HG03354 (cell line): Measurements from ENCODE around the gene NFIA.

ENCODE experiments used
- ATAC-seq: cut with Tn5 transposase; IDR thresholded peaks from one replicate; pipeline ENCODE4 v1.9.1; 2021; ENCODE audit warnings: mild to moderate bottlenecking; ENCODE audit not compliant: unreplicated experiment, poor library complexity, severe bottlenecking

The NFIA gene

DNA sequence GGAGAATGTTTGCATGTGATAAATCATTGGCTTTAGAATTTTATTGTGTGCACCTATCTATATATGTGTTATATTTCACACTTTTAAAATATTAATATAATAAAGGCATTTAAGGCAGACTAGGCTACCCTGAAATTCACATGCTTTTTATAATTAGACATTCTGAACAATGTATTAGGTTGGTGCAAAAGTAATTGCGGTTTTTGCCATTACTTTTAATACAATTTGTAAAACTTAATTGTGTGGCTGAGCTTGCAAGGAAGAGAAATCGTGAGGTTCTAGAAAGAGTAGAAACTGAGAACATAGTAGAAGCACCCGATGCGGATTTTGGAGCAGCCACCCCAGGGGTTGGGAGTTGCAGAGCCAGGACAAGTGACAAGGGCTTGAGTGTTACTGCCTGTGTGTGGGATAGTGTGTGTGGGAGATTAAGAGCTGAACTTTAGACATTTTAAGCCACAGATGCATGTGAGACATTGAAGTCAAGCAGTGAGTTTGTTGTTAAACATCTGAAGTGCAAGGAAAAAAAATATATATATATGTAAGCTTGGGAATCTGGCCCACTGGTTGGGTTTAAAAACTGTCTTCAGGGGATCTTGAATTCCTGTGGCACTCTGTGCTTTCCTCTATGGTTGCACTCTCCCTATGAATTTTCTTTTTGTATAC, 398.0 kb downstream of the NFIA start:
- ATAC-seq, result no peak

GRCh38 chr1:61481315-61481715, 399.0 kb downstream of the NFIA start:
- ATAC-seq, result no peak

DNA sequence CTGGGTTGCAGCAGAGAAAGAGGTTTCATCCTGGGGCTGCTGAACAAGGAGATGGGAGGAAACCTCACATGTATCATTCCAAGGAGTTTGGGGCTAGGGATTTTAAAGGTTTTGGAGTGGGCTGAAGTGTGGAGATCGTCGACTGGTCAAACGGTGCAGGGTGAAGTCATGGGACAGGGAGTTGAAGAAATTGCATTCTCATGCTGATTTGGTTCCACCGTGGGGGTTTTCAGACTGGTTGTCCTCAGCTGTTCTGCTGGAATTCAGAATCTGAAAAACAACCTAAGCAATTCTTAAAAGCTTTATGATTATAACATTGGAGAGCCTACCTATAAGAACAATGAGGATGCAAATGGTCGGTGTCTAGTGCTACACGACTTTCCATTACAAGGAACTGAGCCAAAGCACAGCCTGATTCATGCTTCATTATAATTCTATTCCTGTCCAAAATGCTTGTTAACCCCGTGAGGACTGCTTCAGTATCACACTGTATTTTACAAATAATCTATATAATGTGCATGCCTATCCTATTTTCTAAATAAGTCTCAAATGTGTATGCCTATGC, 399.9 kb downstream of the NFIA start:
- ATAC-seq, result no peak

DNA sequence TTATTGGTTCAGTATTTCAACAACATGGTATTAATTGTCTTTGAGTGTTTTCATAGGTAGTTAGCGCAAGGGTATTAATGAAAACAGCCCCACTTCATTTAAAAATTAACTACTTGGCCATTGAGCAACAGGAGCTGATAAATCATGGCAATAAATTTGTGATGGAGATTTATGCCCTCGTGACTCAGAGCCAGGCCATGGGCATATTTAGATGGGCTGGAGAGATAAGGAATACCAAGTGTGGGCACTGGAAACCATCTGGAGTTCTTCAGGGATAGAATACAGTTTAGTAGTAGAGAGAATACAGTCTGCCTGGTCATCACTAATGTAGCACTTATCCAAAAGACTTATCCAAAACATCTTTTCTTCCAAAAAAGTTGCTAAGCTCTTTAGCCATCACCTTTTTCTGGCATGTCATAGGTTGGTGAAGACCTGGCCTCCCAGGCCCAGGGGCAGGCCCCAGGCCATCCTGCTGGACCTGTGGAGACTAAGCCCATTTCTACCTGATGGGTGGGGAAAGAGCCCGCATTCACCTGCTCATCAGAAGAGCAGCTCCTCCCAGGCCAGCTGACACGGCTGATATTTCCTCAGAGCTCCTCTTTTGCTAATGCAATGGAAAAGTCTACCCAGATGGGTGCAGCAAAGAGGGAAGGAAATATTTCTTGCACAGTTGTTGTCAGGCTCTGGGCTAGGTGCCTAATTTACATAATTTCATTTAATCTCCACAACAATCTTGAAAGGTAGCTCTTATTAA, 404.6 kb downstream of the NFIA start:
- no peak for ATAC-seq

- ATAC-seq, result no peak
Measured at GRCh38 chr1:61487801-61488200, 405.4 kb downstream of the NFIA start.

DNA sequence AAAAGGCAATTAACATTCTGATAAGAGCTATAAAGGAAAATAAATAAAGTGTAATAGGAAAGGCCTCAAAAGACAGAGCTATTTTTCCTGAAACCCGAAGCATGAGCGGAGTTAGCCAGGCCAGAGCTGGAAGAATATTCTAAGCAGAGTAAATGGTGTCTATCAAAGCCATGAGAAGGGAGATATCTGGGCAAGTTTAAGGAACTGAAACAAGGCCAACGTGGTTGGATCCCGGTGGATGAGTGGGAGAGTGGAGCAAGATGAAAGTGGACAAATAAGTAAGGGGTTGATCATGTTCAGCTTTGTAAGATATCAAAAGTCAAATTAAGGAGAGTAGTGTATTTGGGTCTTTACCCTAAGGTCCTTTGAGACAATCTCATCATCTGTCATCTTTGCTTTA, 408.6 kb downstream of the NFIA start:
- no peak for ATAC-seq

DNA sequence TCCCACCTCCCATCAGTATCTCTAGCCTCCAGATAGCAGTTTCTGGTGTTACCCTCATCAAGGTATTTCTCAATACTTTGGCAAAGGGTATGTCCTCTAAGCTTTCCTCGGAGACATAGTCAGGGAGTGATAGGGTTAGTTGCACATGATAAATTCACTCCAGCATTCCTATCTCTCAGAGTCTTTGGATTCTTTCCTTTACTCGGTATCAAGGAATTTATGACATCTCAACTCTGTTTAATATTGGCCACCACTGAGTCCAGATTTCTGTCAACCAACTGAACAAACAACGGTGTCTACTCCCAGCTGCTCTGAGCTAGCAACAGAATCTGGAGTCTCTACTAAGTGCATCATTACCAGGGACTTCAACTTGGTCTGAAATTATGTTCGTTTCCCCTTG, 409.1 kb downstream of the NFIA start:
- no peak for ATAC-seq

DNA sequence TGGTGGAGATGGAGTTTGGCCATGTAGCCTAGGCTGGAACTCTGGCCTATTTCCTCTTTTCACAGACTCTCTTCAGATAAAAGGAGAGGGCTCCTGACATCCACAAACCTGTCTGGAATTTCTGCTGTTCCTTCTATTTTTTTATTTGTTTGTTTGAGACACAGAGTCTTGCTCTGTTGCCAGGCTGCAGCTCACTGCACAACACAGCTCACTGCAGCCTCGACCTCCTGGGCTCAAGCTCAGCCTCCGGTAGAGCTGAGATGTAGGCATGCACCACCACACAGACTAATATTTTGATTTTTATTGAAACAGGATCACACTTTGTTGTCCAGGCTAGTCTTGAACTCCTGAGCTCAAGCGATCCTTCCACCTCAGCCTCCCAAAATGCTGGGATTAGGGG, 411.6 kb downstream of the NFIA start:
- no peak for ATAC-seq

- ATAC-seq, result no peak
Measured at GRCh38 chr1:61496501-61496900, 414.1 kb downstream of the NFIA start.

DNA sequence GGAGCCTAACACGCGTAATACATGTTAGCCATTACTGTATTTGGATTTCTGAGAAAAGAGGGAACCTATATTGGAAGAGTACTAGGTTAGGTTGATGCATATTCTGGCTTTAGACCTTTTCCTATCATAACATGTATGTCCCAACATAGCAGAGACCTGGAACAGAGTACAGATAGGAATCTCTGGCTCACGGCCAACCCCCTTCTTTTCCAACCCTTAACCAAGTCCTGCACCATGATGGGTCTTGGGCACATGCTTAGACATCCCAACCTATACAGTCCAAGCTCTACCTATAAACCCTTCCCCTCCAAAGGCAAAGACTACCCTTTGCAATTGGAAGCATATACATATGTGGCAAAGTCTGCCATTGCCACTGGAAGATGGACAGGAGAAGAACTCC, 414.7 kb downstream of the NFIA start:
- ATAC-seq, result no peak

GRCh38 chr1:61498342-61498741, 416.0 kb downstream of the NFIA start:
- ATAC-seq, result no peak

DNA sequence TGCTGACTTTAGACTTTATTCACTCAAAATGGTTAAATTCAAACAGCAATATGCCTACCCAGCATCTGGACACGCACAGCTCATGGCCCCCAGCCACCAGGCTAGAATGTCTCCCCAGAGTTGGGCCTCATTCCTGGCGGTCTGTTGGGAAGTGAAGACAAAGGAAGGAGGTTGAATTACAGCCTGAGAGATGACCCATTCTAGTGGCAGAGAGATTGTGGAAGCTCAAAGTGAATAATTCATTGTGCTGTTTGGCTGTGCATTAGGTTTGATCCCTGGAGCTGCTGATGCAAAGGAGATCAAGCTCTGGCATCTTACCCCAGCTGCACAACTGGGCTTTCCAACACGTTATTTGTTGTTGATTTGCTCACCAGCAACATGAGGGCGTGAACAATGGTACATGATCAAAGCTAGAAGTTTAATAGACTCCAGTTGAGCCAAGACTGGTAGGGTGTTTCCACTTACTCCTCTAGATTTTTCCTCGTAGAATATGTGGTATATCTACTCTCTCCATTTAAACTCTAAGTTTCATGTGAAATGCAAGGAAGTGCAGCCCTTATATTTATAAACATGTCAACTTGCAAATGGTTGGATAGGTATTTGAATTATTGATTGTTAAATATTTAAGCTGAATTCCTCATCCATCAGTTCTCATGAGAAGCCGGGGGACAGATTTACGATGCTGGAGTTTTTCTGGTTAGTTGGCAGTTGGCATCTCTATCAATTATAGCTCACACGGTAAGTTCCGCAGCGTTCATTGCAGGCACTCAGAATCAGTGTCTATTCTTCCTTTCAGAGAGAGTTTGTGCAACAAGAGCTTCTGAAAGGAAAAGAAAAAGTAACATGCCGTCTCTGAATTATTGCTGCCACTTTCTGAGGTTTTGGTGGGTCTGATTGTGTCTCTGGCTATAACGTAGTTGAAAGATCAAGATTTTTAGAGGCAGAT, 419.9 kb downstream of the NFIA start:
- ATAC-seq, result no peak

DNA sequence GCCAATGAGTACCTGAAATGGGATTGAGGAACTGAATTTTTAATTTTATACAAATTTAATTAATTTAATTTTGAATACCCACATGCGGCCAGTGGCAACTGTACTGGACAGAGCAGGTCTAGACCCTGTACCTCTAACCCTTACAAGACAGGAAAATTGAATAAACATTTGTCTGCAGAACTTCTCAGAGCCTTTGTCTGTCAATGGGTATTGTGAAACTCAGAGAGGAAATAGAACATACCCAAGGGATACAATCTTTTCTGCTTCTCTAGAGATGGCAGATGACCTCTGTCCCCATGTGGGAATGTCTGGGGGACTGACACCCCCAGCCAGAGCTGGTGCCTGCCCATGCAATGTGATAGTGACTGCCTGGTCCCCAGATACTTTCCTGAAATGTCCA, 421.9 kb downstream of the NFIA start:
- no peak for ATAC-seq

DNA sequence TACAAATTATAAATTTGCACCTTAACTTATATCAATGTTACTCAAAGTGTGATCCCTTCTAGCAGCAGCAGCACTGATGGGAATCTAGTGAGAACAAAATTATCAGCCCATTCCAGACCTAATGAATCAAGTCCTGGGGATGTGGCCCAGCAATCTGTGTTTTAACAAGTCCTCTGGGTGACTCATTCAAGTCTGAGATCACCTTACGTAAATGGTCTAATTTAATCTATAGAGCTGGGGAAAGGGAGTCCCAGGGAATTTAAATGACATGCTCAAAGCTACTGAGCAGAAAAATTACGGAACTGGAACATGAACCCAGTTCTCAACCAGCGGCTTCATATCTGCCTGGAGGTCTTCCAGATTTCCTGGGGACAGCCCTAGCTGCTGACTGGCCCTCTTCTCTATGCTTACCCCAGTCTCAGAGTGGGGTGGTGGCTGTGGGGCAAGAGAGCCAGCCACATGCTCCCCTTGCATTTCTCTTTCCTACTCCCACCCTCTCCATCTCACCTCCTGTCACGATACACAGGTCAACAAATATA, 422.6 kb downstream of the NFIA start:
- ATAC-seq, result no peak

DNA sequence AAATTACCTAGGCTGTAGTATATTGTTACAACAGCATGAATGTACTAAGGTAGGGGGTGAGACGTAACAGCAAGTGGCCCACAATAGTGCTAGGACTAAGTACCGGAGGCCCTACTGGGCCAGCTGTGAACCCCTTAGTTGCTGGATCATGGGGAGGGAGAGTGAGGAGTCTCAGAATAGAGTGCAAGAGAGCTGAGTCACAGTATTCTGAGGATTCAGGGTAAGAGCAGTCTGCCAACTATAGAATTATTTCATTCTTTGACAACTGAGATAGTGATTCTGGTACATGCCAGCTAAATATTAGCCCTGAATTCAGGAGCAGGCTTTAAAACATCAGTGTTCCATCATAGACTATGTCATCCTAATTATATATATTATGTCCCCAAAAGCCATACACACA, 423.9 kb downstream of the NFIA start:
- ATAC-seq, result no peak

DNA sequence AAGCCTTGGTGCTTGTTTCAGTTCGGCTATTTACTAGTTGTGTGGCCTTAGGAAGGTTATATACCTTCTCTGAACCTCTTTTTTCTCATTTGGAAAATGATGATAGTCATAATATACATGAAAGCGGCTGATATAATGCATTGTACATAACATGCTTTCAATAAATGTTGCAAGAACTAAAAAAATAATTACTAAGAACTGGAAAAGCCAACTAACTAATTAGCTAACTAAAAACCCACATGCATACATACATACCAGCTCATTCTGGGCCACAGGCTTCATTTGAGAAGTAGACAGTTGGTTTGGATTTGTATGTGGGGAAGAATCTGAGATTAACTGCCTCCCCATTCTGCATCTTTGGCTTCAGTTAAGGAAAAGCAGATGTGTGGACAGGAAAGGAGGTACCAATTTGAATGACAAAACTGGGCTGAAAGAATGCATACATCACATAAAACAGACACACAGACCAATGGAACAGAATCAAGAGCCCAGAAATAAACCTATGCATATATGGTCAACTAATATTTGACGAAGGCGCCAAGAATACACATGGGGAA, 424.7 kb downstream of the NFIA start:
- ATAC-seq, result no peak
